ENCODE data around the gene OR51T1. TPM values are rescaled to one million over a fixed set of nuclear protein-coding genes. Genes with fewer than 3 reads are reported as not detected.

OR51T1 gene
- total and polyA plus RNA-seq, 2 donors (not counting 3 experiments of a cell fraction or from before 2014, with no cell fraction given), result not detected

GRCh38 chr11:4863876-4864275 is 17.8 kb upstream of the OR51T1 start:
- dilution Hi-C loops (cut with MboI; ENCODE audit: extremely low pct_ligation_motif_present, low sequenced_read_pairs), result no loop called here
- ChIA-PET POLR2A (no interaction called here), CTCF (no interaction called here)
- Histone ChIP-seq H4K20me1 (replicated peaks; ENCODE audit: control insufficient read depth, extremely low read depth, insufficient read depth, low read length) (no peaks in the 10 kb centered on the region), H3K9ac (replicated peaks; ENCODE audit: extremely low read depth, insufficient read depth, low read length) (no peak overlapping the region), H3K4me1 (ENCODE audit: control insufficient read depth, extremely low read depth, insufficient read depth, low read length) (no peaks in the 10 kb centered on the region), H3K79me2 (ENCODE audit: control insufficient read depth, insufficient read depth, low read length) (no peaks in the 10 kb centered on the region), H3K9me1 (replicated peaks; ENCODE audit: control insufficient read depth, extremely low read depth, insufficient read depth, low read length) (no peaks in the 10 kb centered on the region), H2AFZ (ENCODE audit: low read depth, low read length) (no peak overlapping the region), H3K9me3 (replicated peaks; ENCODE audit: control insufficient read depth, insufficient read depth, low read length) (no peaks in the 10 kb centered on the region), H3K4me2 (ENCODE audit: insufficient read depth, low read length) (no peak overlapping the region), H3K27me3 (ENCODE audit: control insufficient read depth in 2 of 2, insufficient read depth in 2 of 2, low read length in 2 of 2) (no peaks in the 10 kb centered on the region), H3K36me3 (ENCODE audit: control insufficient read depth in 2 of 2, extremely low read depth in 1 of 2, insufficient read depth in 2 of 2, low read length in 2 of 2) (no peaks in the 10 kb centered on the region), H3K4me3 (replicated peaks in 1 of 3; ENCODE audit: insufficient read depth in 1 of 3, low read depth in 1 of 3, low read length in 3 of 3) (no peak overlapping the region), H3K27ac (ENCODE audit: insufficient read depth, low read depth, low read length) (no peak overlapping the region)
- no peak for FAIRE-seq
- no TSS peak for BruUV-seq (replicated peaks)
- intact Hi-C loops (cut with micrococcal nuclease), result no loop called here
- TF ChIP-seq EZH2 (IDR thresholded peaks at IDR 0.05; ENCODE audit: borderline replicate concordance, low read depth, low read length, severe bottlenecking) (no peak), POLR2A (IDR thresholded peaks at IDR 0.05; ENCODE audit: low read depth, low read length) (no peak), MAX (IDR thresholded peaks at IDR 0.05; ENCODE audit: insufficient read depth, insufficient read length) (no peak), JUN (IDR thresholded peaks at IDR 0.05; ENCODE audit: borderline replicate concordance, insufficient read depth, insufficient read length, low read depth) (no peak), GATA2 (IDR thresholded peaks at IDR 0.05; ENCODE audit: insufficient read depth, insufficient read length, low read depth, low read length) (no peak), FOS (IDR thresholded peaks at IDR 0.05; ENCODE audit: borderline replicate concordance, insufficient read depth, low read length) (no peak), MYC (IDR thresholded peaks at IDR 0.05; ENCODE audit: low read depth, low read length) (no peak), POLR2AphosphoS5 (IDR thresholded peaks at IDR 0.05; ENCODE audit: insufficient read depth, low read depth, low read length) (no peak), CTCF (IDR thresholded peaks at IDR 0.05; ENCODE audit: extremely low read depth in 1 of 2, insufficient read depth in 1 of 2, low read depth in 1 of 2, low read length in 2 of 2) (no peak)
- no peak for DNase-seq (ENCODE audit: low read depth, low spot score)

Data from endothelial cell of umbilical vein (primary cell).